Right renal pelvis (tissue), 4 donors: ENCODE data around the gene ST8SIA3. TPM values are rescaled to one million over a fixed set of nuclear protein-coding genes. Genes with fewer than 3 reads are reported as not detected.

Source experiments
- DNase-seq, 4 donors: peaks; one replicate each; pipeline ENCODE4 v3.0.0-alpha.2; 2013; ENCODE audit warnings: low read depth in 4 of 4, low spot score in 3 of 4, missing footprints in 1 of 4
- polyA plus RNA-seq, 4 donors: library from polyadenylated mRNA; unstranded; fragments of 120-200 nt; gene quantifications; one replicate each; pipeline ENCODE4 v1.2.1, GENCODE V29; 2013; ENCODE audit not compliant: insufficient read length in 4 of 4

The ST8SIA3 gene, protein sequence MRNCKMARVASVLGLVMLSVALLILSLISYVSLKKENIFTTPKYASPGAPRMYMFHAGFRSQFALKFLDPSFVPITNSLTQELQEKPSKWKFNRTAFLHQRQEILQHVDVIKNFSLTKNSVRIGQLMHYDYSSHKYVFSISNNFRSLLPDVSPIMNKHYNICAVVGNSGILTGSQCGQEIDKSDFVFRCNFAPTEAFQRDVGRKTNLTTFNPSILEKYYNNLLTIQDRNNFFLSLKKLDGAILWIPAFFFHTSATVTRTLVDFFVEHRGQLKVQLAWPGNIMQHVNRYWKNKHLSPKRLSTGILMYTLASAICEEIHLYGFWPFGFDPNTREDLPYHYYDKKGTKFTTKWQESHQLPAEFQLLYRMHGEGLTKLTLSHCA
- polyA plus RNA-seq = under 1 TPM in 1 of 4 donors, not detected in 3; 0.17 TPM

GRCh38 chr18:57352271-57352701 is at the start of gene ST8SIA3:
TSS of gene ST8SIA3 (plus strand) at chr18:57352557. CDS start at chr18:57352847, 290 bp downstream.
- no peak for DNase-seq

DNA sequence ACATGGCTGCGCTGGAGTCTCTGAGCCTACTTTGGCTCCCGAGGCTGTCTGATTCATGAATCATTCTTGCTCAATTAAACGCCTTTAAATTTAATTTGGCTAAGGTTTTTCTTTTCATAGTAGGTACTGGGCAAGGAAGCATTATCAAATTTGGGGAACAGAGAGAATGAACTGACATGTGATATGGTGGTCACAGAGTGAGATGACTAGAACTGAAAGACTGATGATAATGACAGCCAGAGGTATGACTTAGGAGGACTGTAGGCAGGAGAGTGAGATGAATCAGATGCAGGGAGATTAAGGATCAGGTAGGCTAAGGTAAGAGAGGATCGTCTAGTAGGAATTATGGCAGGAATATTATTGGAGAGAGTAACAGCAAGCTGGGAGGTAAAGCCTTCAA is 40.9 kb upstream of the ST8SIA3 start:
- DNase-seq = no peak

DNA sequence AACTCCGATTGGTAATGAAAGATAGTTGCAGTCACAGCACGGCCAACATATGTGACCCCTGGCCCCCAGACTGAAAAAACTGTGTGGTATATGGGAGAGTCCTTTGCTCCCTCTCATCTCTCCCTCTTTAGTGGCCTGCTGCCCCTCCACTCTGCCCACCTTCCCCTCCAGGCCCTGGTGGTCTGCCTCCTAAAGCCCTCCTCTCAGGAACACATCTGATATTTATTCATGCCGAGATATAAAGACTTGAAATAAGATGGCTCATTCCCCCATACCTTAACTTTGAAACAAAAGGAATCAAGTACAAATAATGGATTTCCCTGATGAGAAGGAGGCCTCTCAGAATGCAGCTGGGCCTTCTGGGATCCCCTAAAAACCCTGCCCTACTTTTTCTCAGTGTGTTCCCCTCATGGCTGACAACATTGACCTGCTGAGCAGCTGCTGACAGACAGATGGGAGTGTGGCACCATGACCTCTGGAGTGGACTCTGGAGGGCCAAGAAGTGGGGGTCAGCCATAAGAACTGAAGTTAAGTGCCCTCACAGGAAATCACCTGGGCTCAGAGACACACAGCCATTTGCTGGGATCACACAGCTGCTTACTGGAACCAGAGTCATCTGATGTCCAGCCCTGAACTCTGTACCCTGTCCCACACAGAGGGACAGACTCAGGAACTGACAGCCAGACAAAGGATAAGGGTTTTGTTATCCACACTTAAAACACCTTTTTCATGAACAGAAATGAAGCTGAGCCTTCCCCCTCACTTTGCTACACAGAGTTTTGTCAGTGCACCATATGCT is 39.8 kb upstream of the ST8SIA3 start:
- no peak for DNase-seq

- DNase-seq = no peak
These were observed 31.8 kb upstream of the ST8SIA3 start for GRCh38 chr18:57320603-57321002.

GRCh38 chr18:57325491-57326166 is 26.7 kb upstream of the ST8SIA3 start:
- DNase-seq = no peak

- no peak for DNase-seq
These were observed 25.5 kb upstream of the ST8SIA3 start for GRCh38 chr18:57326718-57327323.

GRCh38 chr18:57328665-57329064 is 23.7 kb upstream of the ST8SIA3 start:
- DNase-seq = no peak

- no peak for DNase-seq
These were observed 22.5 kb upstream of the ST8SIA3 start for GRCh38 chr18:57329856-57330255.

GRCh38 chr18:57331718-57332117 is 20.6 kb upstream of the ST8SIA3 start:
- no peak for DNase-seq

GRCh38 chr18:57333940-57334339 is 18.4 kb upstream of the ST8SIA3 start:
- no peak for DNase-seq

DNA sequence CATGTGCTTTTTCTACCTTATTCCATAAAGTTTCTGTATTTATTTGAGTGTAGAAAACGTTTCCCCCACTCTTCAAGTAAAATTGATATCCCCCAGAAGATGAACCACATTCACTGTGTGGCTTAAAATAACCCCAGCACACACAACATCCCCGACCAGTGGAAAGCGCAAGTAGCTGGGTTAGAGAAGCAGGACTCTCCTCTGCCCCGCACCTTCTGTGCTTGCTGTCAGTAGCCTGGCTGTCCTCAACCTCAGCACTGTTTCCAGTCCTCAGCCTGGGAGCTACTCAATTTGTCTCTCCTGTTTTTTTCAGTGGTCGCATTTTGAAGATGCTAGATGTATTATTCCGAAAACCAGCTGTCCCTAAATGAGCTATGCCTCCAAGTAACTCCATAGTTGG is 18.0 kb upstream of the ST8SIA3 start:
- DNase-seq = no peak

GRCh38 chr18:57336343-57336742 is 16.0 kb upstream of the ST8SIA3 start:
- no peak for DNase-seq

- no peak for DNase-seq
These were observed 14.5 kb upstream of the ST8SIA3 start for GRCh38 chr18:57337890-57338289.

GRCh38 chr18:57343833-57344232 is 8.5 kb upstream of the ST8SIA3 start:
- DNase-seq = no peak

GRCh38 chr18:57346876-57347275 is 5.5 kb upstream of the ST8SIA3 start:
- DNase-seq = no peak

GRCh38 chr18:57347784-57348183 is 4.6 kb upstream of the ST8SIA3 start:
- no peak for DNase-seq

- no peak for DNase-seq
These were observed 392 bp downstream of the ST8SIA3 start for GRCh38 chr18:57352761-57353136.

- no peak for DNase-seq
These were observed 981 bp downstream of the ST8SIA3 start for GRCh38 chr18:57353137-57353939.

GRCh38 chr18:57353940-57354461 is 1.6 kb downstream of the ST8SIA3 start:
- peak; percentile 32 to 63 (median 42) for DNase-seq

- no peak for DNase-seq
These were observed 7.1 kb downstream of the ST8SIA3 start for GRCh38 chr18:57359433-57359832.
